CD4-positive, alpha-beta T cell (primary cell): ENCODE data around the gene PTOV1. TPM values are rescaled to one million over a fixed set of nuclear protein-coding genes. Genes with fewer than 3 reads are reported as not detected.

Experiments used
- ATAC-seq: fragments of 200-7000 bp; cut with Tn5 transposase; one replicate; pipeline ENCODE4 v1.10.0; 2022; ENCODE audit warnings: mild to moderate bottlenecking; ENCODE audit not compliant: poor library complexity
- CTCF ChIA-PET: fragments of 350-600 bp; sonication (Branson Sonifier 250); formaldehyde crosslinking; loops from one replicate; lab custom pipeline; 2021; ENCODE audit warnings: antibody characterized with exemption, inconsistent platforms; lab: Charles Lee
- POLR2A ChIA-PET: fragments of 350-600 bp; sonication (Branson Sonifier 250); formaldehyde crosslinking; loops from one replicate; lab custom pipeline; 2021; ENCODE audit warnings: antibody characterized with exemption, inconsistent platforms; lab: Charles Lee
- DNase-seq, 14 experiments: peaks; one replicate each; pipeline ENCODE4 v3.0.0-alpha.2; 2013 to 2020; ENCODE audit warnings: mixed read lengths in 2 of 14
- H3K27ac ChIP-seq, 2 donors: one replicate each; pipeline versions ENCODE4 v1.5.1 to v1.7.0; 2013; ENCODE audit warnings: low read length in 2 of 2, low read depth in 1 of 2, mild to moderate bottlenecking in 1 of 2
- H3K27me3 ChIP-seq, 2 experiments: 1 replicate in 1 of 2; 2 replicates in 1 of 2; pipeline versions ENCODE4 v1.6.1 to v1.7.0; 2013; ENCODE audit warnings: low read length in 2 of 2, control low read depth in 1 of 2, mild to moderate bottlenecking in 1 of 2, moderate library complexity in 1 of 2; ENCODE audit not compliant: insufficient read depth in 2 of 2, control insufficient read depth in 1 of 2
- H3K36me3 ChIP-seq: one replicate; pipeline ENCODE4 v1.6.1; 2013; ENCODE audit warnings: low read length, control low read depth; ENCODE audit not compliant: insufficient read depth
- H3K4me1 ChIP-seq: one replicate; pipeline ENCODE4 v1.6.1; 2013; ENCODE audit warnings: low read length, control low read depth; ENCODE audit not compliant: insufficient read depth
- H3K4me3 ChIP-seq: one replicate; pipeline ENCODE4 v1.5.1; 2013; ENCODE audit warnings: mild to moderate bottlenecking, low read length, moderate library complexity
- H3K9me3 ChIP-seq, 2 experiments: 1 replicate in 1 of 2; 2 replicates in 1 of 2; pipeline versions ENCODE4 v1.6.1 to v1.7.0; 2013; ENCODE audit warnings: low read length in 2 of 2, mild to moderate bottlenecking in 2 of 2, control low read depth in 1 of 2, moderate library complexity in 1 of 2; ENCODE audit not compliant: control insufficient read depth in 1 of 2, insufficient read depth in 1 of 2
- H3K27ac Mint-ChIP-seq: one replicate; pipeline ENCODE4 v1.8.0; 2020; ENCODE audit warnings: mixed read lengths
- H3K27me3 Mint-ChIP-seq: one replicate; pipeline ENCODE4 v1.8.0; 2021; ENCODE audit warnings: mixed read lengths
- H3K36me3 Mint-ChIP-seq: one replicate; pipeline ENCODE4 v1.8.0; 2021; ENCODE audit warnings: low read depth, mixed read lengths
- H3K4me1 Mint-ChIP-seq: one replicate; pipeline ENCODE4 v1.8.0; 2021; ENCODE audit warnings: low read depth, mixed read lengths
- H3K4me3 Mint-ChIP-seq: one replicate; pipeline ENCODE4 v1.8.0; 2020; ENCODE audit warnings: mild to moderate bottlenecking, mixed read lengths
- H3K9me3 Mint-ChIP-seq: one replicate; pipeline ENCODE4 v1.8.0; 2020; ENCODE audit warnings: mixed read lengths
- CTCF ChIP-seq: fragments of 200-600 bp; IDR thresholded peaks from one replicate; pipeline ENCODE4 v1.8.0; 2022; ENCODE audit warnings: antibody characterized with exemption, mild to moderate bottlenecking
- intact Hi-C, 2 experiments: fragments of 100-400 bp; cut with DNase I in 1 of 2; cut with micrococcal nuclease in 1 of 2; formaldehyde crosslinking; loops; one replicate each; pipeline versions ENCODE4 v1.15.1 to v1.9.0; 2023 to 2025; cut with DNase I, micrococcal nuclease
- polyA plus RNA-seq, 2 donors: library from polyadenylated mRNA; unstranded; fragments of 120-200 nt; gene quantifications; one replicate each; pipeline ENCODE4 v1.2.1, GENCODE V29; 2013
- total RNA-seq, 174 experiments: library from RNA in 2 of 174; stranded (reverse) in 2 of 174; gene quantifications; one replicate each; pipeline ENCODE4 v1.2.3 and lab custom pipeline; 2021 to 2026

The PTOV1 gene
- total RNA-seq, result 100 to 1,000 TPM; 127 to 134 TPM
- polyA plus RNA-seq (2013, experiment 1 of 2), result 65.1 TPM
- 97.7 TPM for polyA plus RNA-seq (2013, experiment 2 of 2)
- 16.6 to 111 (median 70.5) reads per million in 172 experiments for total RNA-seq (lab: John Stamatoyannopoulos, UW)

- Histone ChIP-seq H3K27me3 (no peaks in the 10 kb centered on the region), H3K27ac (peak within 1 kb of the TSS; percentile 94 to 95), H3K4me3 (peak within 1 kb of the TSS; percentile 84), H3K4me1 (peaks cover 54% of the 10 kb centered on the region), H3K9me3 (peaks cover 0 to 3% of the 10 kb centered on the region in 2 experiments), H3K36me3 (peaks cover 5% of the 10 kb centered on the region)
- Mint-ChIP-seq H3K36me3 (peaks cover 23% of the 10 kb centered on the region), H3K9me3 (no peaks in the 10 kb centered on the region), H3K4me1 (peaks cover 35% of the 10 kb centered on the region), H3K4me3 (peak within 1 kb of the TSS; percentile 98), H3K27ac (peak within 1 kb of the TSS; percentile 94), H3K27me3 (no peaks in the 10 kb centered on the region)
- intact Hi-C loops, result loop anchor here (1.0 to 5.0 kb wide), 5 partner anchors 17 to 33 kb away; partner anchors contain the start of genes MED25 (in 1 of the 2) and PNKP (in 1 of the 2)
- no peak for TF ChIP-seq CTCF
- ATAC-seq, result peak; percentile 87
- ChIA-PET CTCF (interaction anchor here (0.9 to 1.9 kb wide), 3 partner anchors 19 to 42 kb away, joined by 3 to 5 read pairs (median 4); partner anchors contain the start of gene FUZ), POLR2A (interaction anchor here (0.8 to 4.4 kb wide), 19 partner anchors 10 to 525 kb away, joined by 3 to 75 read pairs (median 5); partner anchors contain the start of genes AKT1S1, AP2A1, ATF5 and FUZ)
- peak; percentile 77 to 95 (median 84) for DNase-seq
These were observed at the start of gene PTOV1 for GRCh38 chr19:49850487-49851342. TSS of gene PTOV1 (plus strand) at chr19:49851159.

GRCh38 chr19:49801401-49801888, 49.5 kb upstream of the PTOV1 start:
- no peak overlapping the region for H3K4me3 Mint-ChIP-seq
- H3K27ac Mint-ChIP-seq, result no peak overlapping the region
- no peak for TF ChIP-seq CTCF
- Histone ChIP-seq H3K27ac (no peak overlapping the region), H3K27me3 (no peaks in the 10 kb centered on the region), H3K36me3 (peaks cover 60% of the 10 kb centered on the region), H3K4me1 (no peaks in the 10 kb centered on the region), H3K4me3 (no peak overlapping the region), H3K9me3 (no peaks in the 10 kb centered on the region)
- ChIA-PET POLR2A (no interaction called here), CTCF (no interaction called here)
- DNase-seq (peak in 1 of 14 experiments; percentile 32), ATAC-seq (no peak)
- intact Hi-C loops, result no loop called here
- no peaks in the 10 kb centered on the region for H3K27me3 Mint-ChIP-seq
- no peaks in the 10 kb centered on the region for H3K4me1 Mint-ChIP-seq
- H3K36me3 Mint-ChIP-seq, result peaks cover 66% of the 10 kb centered on the region
- no peaks in the 10 kb centered on the region for H3K9me3 Mint-ChIP-seq

DNA sequence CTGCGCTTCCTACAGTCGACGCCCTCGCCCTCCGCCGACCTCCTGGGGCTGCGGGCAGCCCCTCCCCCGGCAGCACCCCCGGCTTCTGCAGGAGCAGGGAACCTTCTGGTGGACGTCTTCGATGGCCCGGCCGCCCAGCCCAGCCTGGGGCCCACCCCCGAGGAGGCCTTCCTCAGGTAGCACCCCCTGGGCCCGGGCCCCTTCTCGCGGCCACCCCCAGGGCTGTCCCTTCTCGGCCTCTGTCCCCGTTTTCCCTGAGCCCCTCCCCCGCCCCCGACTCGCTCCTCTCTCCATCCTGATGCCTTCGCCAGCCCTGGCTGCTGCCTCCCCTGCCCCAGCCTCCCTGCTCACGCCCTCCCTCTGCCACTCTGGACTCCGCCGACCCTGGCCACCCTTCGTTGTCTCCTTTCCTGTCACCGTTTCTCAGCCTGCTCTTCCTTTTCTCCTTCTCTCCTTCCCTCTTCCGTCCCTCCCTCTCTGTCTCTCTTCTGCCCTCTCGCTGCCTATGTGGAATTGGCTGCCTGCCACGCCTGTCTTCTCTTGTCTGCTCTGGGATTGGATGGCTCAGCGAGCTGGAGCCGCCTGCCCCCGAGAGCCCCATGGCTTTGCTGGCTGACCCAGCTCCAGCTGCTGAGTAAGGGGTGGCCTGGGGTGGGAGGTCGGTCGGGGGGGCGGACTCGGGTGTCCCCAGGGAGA, 48.8 kb upstream of the PTOV1 start:
- no peak overlapping the region for H3K4me3 Mint-ChIP-seq
- Histone ChIP-seq H3K27ac (no peak overlapping the region), H3K9me3 (no peaks in the 10 kb centered on the region), H3K36me3 (peaks cover 53% of the 10 kb centered on the region), H3K27me3 (no peaks in the 10 kb centered on the region), H3K4me1 (no peaks in the 10 kb centered on the region), H3K4me3 (no peak overlapping the region)
- DNase-seq, result no peak
- no peaks in the 10 kb centered on the region for H3K27me3 Mint-ChIP-seq
- POLR2A ChIA-PET, result no interaction called here
- intact Hi-C loops, result no loop called here
- no peak overlapping the region for H3K27ac Mint-ChIP-seq
- CTCF ChIA-PET, result no interaction called here
- no peaks in the 10 kb centered on the region for H3K4me1 Mint-ChIP-seq
- TF ChIP-seq CTCF, result no peak
- H3K9me3 Mint-ChIP-seq, result no peaks in the 10 kb centered on the region
- peaks cover 61% of the 10 kb centered on the region for H3K36me3 Mint-ChIP-seq
- ATAC-seq, result no peak
